Measurements from ENCODE around the gene CASTOR1. TPM values are rescaled to one million over a fixed set of nuclear protein-coding genes. Genes with fewer than 3 reads are reported as not detected.

The CASTOR1 gene
- polyA plus RNA-seq, 1 experiment = 12.0 TPM

DNA sequence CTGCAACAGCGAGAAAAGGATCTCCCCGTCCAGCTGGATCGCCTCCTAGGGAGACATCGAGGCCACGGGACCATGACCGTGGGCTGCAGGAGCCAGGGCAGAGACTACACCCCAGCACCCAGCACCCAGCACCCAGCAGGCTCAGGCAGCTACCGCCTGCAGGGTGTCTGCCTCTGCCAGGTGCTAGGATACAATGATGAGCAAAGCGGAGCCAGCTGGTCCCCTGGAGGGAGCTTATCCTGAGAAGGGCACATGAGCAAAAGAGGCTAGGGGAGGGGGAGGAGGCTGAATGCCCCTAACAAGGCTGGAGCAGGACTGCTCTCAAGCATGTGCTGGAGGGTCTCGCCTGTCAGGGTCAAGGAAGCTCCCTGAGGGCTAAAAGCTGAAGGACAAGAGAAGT lies 4.8 kb upstream of the CASTOR1 start:
- Histone ChIP-seq H3K27me3 (ENCODE audit: control insufficient read depth, insufficient read depth, low read length) (no peaks in the 10 kb centered on the region), H3K9me3 (ENCODE audit: control insufficient read depth, insufficient read depth, low read length) (no peaks in the 10 kb centered on the region), H3K4me3 (ENCODE audit: low read depth, low read length) (no peak overlapping the region), H3K27ac (ENCODE audit: low read depth, low read length) (no peak overlapping the region)
- TF ChIP-seq, protein P1, sequence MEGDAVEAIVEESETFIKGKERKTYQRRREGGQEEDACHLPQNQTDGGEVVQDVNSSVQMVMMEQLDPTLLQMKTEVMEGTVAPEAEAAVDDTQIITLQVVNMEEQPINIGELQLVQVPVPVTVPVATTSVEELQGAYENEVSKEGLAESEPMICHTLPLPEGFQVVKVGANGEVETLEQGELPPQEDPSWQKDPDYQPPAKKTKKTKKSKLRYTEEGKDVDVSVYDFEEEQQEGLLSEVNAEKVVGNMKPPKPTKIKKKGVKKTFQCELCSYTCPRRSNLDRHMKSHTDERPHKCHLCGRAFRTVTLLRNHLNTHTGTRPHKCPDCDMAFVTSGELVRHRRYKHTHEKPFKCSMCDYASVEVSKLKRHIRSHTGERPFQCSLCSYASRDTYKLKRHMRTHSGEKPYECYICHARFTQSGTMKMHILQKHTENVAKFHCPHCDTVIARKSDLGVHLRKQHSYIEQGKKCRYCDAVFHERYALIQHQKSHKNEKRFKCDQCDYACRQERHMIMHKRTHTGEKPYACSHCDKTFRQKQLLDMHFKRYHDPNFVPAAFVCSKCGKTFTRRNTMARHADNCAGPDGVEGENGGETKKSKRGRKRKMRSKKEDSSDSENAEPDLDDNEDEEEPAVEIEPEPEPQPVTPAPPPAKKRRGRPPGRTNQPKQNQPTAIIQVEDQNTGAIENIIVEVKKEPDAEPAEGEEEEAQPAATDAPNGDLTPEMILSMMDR (IDR thresholded peaks at IDR 0.05; ENCODE audit: low read depth, low read length) = no peak
- CTCF ChIA-PET = no interaction called here
- POLR2A ChIA-PET = no interaction called here
- DNase-seq (ENCODE audit: low read depth, low spot score) = no peak

DNA sequence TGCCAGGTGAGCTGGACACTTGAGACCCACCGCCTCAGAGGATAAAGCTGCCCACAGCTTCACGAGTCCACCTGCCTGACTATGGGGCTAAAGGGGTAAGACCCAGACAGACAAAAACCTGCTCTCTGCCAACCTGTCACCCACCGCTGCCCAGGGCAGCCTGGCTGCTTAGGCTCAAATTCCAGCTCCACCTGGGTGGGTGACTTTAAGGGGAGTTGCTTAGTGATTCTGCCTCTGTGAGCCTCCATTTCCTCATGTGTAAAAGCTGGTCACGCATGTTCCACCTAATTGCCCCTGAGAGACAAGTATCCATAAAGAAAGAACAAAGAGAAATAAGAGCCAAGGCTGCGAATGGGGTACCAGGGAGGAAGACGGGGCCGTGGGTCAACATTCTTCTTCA lies 3.7 kb upstream of the CASTOR1 start:
- no peak for DNase-seq (ENCODE audit: low read depth, low spot score)
- H3K27ac ChIP-seq (ENCODE audit: low read depth, low read length) = no peak overlapping the region
- ChIA-PET POLR2A (no interaction called here), CTCF (no interaction called here)
- no peaks in the 10 kb centered on the region for H3K27me3 ChIP-seq (ENCODE audit: control insufficient read depth, insufficient read depth, low read length)
- no peak overlapping the region for H3K4me3 ChIP-seq (ENCODE audit: low read depth, low read length)
- H3K9me3 ChIP-seq (ENCODE audit: control insufficient read depth, insufficient read depth, low read length) = no peaks in the 10 kb centered on the region
- TF ChIP-seq, protein P1 (IDR thresholded peaks at IDR 0.05; ENCODE audit: low read depth, low read length) = no peak

DNA sequence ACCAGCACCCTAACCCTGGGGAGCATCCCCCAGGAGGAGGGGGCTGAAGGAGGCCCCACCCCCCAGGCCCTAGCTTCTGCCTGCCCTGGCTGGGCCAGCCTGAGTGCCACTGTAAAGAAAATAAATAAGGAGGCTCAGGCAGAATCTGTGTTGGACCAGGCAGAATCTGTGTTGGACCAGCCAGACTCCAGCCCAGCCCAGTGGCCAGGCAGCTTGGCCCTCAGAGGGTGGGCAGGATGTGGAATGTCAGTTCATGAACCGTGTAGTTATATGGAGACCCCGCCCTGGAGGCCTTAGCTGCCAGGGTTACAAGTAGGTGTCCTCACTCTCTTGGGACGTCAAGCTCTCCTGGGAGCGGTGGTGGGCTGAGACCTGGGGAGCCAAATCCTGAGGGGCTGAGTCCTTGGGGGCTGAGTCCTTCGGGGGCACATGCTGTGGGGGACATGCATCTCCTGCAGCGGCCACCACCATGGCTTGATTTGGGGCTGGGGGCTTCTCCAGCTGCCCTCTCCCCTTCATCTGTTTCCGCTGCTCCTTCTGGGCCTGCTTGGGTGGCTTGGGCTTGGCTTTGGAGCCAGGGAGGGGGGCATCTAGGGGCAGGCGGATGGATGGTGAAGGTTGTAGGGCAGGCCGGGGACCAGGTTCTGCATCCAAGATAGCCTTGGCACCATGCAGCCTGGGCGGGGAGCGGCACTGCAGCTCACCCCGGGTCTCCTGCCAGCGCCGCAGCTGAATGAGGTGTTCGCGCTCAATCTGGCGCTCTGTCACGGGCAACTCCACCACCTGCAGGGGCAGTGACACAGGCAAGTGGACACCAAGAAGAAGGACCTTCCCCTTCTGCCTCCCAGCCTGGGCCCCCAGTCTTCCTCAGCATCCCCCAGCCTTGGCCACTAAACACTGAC lies 3.0 kb upstream of the CASTOR1 start:
- POLR2A ChIA-PET = no interaction called here
- no peak overlapping the region for H3K27ac ChIP-seq (ENCODE audit: low read depth, low read length)

DNA sequence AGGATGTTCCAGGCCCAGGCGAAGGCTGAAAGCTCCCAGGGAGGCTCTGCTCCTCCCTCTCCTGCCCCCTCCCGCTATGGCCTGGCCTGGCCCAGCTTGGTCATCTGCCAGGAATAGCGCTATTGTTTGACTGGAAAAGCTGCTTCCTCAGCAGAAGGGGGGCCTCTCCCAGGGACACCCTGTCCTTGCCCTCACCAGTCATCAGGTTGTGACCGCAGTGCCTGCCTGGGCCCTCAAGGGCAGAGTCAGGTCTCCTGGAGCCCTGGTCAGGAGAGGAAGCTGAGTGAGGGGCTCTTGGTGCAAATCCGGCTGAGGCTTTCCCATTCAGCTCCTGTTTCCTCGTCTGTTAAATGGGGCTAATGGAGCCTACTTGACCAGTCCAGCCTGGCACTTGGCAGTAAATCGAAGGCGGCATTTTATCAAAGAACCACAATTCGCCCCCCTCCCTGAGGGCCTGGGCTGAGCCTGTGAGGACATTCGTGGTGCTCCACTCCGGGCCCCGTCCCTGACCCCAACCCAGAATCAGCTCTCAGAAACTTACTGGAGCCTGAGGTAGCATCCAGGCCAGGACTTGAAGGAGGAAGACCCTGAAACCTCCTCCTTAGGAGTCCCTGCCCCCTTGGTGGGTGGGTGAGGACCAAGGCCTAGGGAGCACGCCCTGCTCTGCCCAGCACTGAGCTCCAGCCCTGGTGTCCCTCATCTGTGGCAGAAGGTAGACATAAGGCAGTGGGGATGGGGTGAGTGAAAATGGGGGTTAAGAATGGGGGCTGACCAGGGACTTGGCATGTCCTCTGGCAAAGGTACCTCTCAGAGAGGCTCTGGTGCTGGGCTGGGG lies 2.0 kb upstream of the CASTOR1 start:
- TF ChIP-seq, protein P1 (IDR thresholded peaks at IDR 0.05; ENCODE audit: low read depth, low read length) = no peak
- CTCF ChIA-PET = interaction anchor here (0.6 to 0.7 kb wide), 2 partner anchors 183 to 896 kb away, joined by 3 to 4 read pairs; no protein-coding TSS in a partner anchor
- POLR2A ChIA-PET = no interaction called here
- Histone ChIP-seq H3K9me3 (ENCODE audit: control insufficient read depth, insufficient read depth, low read length) (no peaks in the 10 kb centered on the region), H3K4me3 (ENCODE audit: low read depth, low read length) (no peak overlapping the region), H3K27me3 (ENCODE audit: control insufficient read depth, insufficient read depth, low read length) (no peaks in the 10 kb centered on the region), H3K27ac (ENCODE audit: low read depth, low read length) (no peak overlapping the region)
- no peak for DNase-seq (ENCODE audit: low read depth, low spot score)

More for the DNA sequence above, 3.0 kb upstream of the CASTOR1 start:
- Histone ChIP-seq H3K27me3 (ENCODE audit: control insufficient read depth, insufficient read depth, low read length) (no peaks in the 10 kb centered on the region), H3K9me3 (ENCODE audit: control insufficient read depth, insufficient read depth, low read length) (no peaks in the 10 kb centered on the region), H3K4me3 (ENCODE audit: low read depth, low read length) (no peak overlapping the region)
- TF ChIP-seq, protein P1 (IDR thresholded peaks at IDR 0.05; ENCODE audit: low read depth, low read length) = no peak
- CTCF ChIA-PET = interaction anchor here (0.7 kb wide), 1 partner anchor 184 kb away, joined by 3 read pairs; no protein-coding TSS in a partner anchor
- DNase-seq (ENCODE audit: low read depth, low spot score) = no peak
